GM19043 (cell line): ENCODE results near the gene CABLES2.
A peak's percentile ranks its signal among the peaks of the same experiment; 100 is the strongest.

Experiments used
- ATAC-seq: cut with Tn5 transposase; IDR thresholded peaks from one replicate; pipeline ENCODE4 v1.9.1; 2021; ENCODE audit warnings: low read depth; ENCODE audit not compliant: unreplicated experiment

CABLES2 gene

DNA sequence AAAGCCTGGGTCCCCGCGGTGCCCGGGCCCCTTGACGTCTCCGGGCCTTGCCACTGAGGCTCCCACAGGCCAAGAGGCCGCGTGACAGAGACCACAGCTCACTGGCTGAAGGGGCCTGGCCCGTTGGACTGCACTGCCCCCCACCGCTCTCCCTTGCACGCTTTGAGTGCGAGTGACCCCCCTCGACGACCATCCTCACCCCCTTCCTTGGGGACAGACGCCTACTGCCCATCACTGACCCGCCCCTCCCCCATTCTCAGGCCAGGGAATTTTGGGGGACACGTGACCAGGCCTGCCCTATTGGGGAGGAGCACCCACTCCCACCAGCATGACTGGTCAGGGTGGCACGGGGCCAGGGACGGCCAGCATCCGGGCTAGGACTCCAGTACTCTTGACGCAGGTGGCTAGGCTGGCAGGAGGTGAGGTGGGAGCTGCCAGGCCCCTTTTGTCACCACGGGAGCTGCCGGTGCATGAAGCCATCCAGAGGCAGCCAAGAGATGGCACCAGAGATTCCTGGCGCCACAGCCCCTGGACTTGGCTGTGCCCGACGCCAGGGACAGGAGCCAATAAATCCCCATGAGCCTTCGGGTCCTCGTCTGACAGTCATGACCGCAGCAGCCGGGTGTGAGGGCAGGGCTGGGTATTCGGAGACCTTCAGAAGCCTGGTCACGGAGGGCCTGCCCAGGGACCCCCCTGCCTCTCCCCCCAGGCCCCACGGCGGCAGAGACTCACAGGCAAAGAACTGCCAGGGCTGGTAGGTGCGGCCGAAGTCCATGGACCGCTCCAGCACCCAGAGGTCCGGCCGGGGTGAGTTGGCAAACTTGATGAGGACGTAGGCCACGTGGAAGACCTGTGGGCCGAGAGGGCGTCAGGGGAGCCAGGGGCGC is 54.4 kb downstream of the CABLES2 start:
- no peak for ATAC-seq

DNA sequence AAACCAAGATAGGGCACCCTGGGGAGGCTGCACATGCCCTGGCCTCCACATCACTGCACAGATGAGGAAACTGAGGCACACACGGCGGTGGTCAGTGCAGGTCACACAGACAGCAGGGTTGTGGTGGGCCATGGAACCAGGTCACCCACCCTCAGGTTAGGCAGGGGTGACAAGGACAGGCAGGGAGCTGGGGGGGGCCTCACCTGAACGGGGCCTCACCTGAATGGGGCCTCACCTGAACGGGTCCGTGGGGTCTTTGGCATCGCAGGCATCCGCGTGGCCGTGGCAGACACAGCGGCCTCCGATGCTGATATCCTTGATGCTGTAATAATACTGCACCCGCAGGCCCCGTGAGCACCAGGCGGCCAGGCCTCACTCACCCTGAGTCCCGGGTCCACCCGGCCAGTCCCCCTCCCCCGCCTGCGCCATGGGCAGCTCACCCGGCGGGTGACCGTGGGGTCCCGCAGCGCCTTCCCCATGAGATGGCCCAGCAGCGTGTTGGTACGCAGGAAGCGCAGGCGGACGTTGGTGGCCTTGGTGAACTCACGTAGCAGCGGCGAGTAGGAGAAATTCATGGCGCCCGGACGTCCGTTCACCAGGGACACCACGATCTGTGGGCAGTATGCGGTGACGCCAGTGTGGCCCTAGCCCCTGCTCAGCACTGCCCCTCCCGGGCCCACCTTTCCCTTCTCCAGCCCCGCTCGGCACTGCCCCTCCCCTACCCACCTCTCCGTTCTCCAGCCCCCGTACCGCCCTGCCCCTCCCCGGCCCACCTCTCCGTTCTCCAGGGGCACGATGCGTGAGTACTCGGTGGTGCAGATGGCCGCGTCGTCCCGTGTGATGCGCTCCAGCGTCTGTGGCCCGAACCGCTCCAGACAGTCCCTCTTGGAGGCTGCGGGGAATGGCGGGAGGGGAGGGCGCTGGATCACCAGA is 55.4 kb downstream of the CABLES2 start:
- ATAC-seq = no peak

DNA sequence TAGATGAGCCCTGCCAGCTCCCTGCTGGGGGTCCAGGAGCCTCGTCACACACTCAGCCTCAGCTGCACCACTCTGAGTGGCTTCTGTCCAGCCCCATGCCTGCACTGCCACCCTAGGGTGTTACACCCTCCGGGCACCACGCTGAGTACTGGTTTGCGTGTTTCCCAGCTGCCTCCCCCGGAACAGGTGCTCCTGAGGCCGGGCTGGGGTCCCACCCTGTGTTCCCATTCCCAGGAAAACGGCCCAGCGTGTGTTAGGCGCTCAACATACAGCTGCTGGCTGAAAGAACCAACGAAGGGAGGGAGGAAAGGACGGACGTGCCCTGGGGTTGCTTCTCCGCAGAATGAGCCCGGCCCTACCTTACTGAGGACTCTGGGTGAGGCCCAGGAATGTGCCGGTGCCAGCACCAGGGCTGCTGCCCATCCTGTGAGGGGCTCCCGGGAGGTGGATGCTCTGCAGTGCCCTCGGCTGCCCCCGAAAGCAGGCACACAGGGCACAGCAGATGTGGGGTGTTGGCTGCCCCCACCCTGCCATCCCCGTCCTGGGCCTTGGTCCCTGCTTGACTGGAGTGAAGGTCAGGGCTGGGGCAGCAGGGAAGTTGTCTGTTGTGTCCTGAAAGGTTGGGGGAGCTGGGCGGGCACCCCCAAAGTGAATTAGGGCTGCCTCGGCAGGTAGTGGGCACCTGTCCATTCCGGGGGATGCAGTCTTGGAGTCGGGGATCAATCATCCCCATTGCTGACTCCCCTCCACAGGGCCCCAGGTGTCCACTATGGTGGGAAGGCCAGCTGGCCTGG is 56.3 kb downstream of the CABLES2 start:
- ATAC-seq = no peak

- ATAC-seq = no peak
Measured at GRCh38 chr20:62350098-62350628, 56.9 kb downstream of the CABLES2 start.

DNA sequence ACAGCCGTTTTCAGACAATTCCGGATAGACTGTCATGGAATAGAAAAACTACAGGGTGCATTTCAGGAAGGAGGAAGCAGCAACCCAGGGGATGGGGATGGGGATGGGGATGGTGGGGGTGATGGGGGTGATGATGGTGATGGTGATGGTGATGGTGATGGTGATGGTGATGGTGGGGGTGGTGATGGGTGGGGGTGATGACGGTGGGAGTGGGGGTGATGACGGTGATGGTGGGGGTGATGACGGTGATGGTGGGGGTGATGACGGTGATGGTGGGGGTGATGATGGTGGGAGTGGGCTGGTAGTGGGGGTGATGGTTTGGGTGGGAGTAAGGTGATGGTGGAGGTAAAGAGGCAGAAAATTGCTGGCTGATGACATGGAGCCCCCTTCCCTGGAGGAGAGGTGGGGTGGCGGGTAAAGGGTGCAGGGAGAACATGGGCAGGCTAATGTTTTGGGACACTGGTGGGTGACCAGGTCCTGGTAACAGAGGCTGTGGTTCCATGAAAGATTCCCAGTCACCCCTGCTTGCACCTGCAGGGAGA is 57.5 kb downstream of the CABLES2 start:
- ATAC-seq = no peak

DNA sequence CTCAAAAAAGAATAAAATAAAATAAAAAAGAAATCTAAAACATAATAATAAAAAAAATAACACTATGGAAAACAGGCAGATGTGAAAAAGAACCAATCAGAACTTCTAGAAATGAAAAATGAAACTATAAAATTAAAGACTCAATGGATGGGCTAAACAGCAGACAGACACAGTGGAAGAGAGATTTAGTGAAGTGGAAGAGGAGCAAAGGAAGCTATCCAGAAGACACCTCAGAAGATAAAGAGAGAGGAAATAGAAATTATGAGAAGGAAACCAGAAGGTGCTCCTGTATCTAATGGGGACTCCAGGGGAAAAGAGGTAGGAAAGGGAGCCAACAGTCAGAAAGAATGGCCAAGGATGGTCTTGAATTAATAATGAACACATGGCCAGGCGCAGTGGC is 58.5 kb downstream of the CABLES2 start:
- no peak for ATAC-seq

GRCh38 chr20:62347445-62347844 is 59.6 kb downstream of the CABLES2 start:
- ATAC-seq = no peak

- no peak for ATAC-seq
Measured at GRCh38 chr20:62347151-62347404, 60.0 kb downstream of the CABLES2 start.

GRCh38 chr20:62346398-62347150 is 60.5 kb downstream of the CABLES2 start:
- no peak for ATAC-seq

DNA sequence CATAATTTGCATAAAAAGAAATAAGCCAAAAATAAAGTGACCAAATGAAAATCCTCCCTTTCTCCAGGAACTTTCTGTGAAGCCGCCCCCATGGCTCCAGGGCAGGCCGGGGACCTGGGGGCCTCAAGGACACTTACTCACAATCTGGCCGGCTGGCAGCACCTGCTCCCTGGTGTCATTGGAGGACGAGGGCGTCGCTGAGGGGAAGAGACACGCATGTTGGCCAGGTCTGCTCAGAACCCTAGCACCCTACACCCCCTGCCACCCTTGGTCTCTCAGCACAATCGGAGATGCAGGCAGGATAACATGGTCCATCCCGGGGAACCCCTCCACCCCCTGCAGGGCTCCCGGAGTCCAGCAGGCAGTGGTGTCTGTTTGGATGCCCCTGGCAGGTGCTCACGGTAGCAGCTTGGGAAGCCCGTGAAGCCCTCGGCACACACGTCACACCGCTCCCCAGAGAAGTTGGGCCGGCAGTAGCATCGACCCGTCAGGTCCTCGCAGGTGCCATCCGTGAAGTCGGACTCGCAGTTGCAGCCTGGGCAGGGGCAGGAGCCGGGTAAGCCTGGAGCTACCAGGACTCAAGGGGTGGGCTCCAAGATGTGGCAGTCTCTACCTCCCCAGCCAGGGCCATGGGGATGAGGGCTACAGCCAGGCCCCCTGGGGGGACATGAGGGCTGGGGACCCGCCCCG is 61.3 kb downstream of the CABLES2 start:
- no peak for ATAC-seq

GRCh38 chr20:62344782-62345181 is 62.3 kb downstream of the CABLES2 start:
- no peak for ATAC-seq

- no peak for ATAC-seq
Measured at GRCh38 chr20:62344092-62344491, 63.0 kb downstream of the CABLES2 start.

DNA sequence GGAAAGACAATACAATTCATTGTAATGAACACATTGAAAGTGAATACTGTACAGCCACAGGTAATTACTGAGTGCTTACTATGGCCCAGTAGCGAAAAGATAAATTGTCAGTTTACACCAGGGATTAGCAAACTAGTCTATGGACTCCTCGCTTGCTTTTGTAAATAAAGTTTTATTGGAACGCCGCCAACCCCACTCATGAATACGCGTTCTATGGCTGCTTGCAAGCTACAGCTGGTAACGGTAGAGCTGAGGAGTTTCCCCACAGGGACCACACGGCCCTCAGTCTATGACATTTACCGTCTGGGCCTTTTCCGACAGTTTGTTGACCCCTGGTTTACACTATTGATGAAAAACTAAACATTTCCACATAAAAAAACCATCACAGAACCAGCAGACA is 64.2 kb downstream of the CABLES2 start:
- ATAC-seq = no peak

GRCh38 chr20:62339647-62340062 is 67.4 kb downstream of the CABLES2 start:
- peak; percentile 63 for ATAC-seq
